Head of caudate nucleus (tissue), 42 donors: ENCODE results near the gene ADAMTS3.

Experiments used
- DNase-seq, 42 donors: peaks; one replicate each; pipeline versions ENCODE4 v3.0.0 to v3.0.0-alpha.2; 2020 to 2021; ENCODE audit warnings: mixed read lengths in 7 of 42
- intact Hi-C: fragments of 100-400 bp; cut with DNase I; formaldehyde crosslinking; loops from one replicate; pipeline ENCODE4 v1.15.0; 2022

The ADAMTS3 gene

DNA sequence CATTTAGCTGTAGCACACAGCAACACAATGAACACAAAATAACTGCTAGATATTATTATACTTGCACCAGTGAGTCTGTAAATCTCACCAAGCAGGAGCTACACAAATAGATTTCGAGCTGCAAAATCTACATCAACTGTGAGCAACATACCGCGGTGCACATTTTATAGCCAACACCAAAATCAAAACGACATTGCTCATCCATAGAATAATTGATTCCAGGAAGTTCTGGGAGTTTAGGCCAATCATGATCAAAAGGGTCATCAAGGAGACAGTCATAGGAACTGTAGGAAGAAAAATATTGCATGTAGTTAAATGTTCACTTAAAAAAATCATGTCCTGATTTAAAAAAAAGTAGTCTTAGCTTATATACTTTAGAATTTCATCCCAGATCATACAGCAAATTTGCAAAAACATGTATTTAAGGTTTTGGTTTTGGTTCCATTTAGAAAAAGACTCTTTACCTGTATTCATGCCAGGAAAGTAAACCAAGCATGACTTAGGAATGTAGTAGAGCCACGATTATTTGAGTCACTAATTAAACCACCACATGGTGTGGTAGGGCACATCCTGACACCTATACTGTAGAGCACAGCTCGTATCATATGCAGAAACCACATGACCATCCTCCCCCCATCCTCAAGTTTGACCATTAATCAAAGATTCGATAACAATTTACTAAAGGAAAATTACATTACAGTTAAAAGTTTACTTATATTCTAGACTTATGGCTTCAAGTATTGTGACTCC, 250.4 kb downstream of the ADAMTS3 start:
- DNase-seq, result no peak
- intact Hi-C loops, result no loop called here

DNA sequence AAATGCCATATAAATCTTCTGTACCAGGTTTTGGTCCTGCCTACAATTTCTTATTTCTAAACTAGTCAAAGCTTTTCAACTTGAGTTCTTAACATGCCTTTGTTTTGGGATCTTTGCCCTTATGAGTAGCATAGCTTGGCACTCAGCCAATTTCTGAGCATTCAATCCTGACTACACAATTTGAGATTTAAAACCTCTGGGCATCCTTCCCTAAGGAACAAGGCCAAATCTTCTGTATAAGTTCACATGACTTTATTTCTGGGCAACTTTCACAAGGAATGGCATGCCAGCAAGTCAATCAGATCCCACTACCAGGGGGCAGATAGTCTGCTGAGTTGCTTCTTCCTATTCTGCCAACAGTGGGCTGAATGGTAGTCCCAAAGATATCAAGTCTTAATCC, 254.2 kb downstream of the ADAMTS3 start:
- intact Hi-C loops, result no loop called here
- peak in 4 of 42 donors; percentile 7 to 65 (median 34) for DNase-seq

DNA sequence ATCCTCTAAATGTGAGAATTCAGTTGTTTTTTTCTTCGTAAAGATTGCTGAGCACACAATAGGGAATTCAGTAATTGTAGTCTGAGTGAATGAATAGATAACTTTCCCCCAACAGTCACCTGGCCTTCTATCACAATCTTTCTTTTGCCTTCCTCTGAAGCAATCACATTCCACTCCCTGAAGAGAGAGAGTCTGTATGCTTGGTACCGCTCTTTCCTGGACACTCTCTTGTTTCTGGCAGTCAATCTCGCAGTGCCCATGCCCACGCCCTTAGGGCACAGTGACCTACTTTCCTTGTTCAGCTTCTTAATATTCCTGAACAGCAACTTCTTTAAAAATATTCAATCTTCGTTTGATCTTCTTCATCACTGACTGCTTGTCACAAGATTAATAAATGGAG, 255.9 kb downstream of the ADAMTS3 start:
- peak in 5 of 42 donors; percentile 8 to 50 (median 21) for DNase-seq
- intact Hi-C loops, result no loop called here

DNA sequence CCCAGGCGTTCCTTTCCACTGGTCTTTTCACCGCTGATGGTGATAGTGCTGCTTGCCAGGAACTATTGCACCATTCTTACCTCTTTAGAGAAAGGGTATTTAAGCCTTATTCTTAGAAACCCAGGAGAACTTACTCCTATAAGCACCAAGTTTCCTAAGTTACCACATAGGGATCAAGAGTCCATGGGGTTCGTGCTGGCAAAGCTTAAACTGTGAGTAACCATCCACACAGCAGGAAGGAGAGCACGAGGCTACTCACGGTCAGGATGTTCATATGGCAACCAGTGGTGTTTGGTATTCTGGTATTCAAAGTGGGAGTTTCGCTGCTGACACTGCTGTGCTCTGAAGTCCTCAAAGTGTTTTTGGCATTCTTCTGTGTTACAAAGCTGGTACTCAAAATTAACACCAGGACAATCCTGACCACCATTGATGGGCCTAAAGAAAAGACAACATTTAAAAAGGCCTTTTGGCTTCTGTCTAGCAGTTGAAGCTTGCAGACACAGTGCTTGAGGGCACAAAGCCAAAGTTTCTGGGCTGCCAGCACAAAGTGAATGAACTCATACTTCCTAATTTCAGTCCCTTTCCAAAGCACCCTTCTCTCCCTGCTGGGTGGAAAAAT, 256.9 kb downstream of the ADAMTS3 start:
- peak in 41 of 42 donors; percentile 11 to 81 (median 48) for DNase-seq
- intact Hi-C loops, result no loop called here

DNA sequence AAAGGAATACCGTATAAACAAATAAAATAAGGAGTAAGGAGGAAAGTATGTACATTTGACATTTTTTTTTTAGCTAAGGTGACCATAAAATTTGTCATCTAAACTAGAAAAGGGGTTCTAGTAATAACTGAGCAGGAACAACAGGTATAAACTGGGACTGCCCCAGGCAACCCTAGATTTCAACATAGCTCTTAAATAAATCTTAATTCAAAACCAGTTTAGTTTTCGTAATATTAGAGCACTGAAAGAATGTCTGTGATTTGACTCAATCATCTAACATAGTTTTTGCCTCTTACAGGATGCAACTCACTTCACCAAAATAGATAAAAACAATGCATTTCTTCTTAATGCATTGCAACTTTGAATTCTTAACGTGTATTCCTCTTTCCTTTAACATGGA, 257.7 kb downstream of the ADAMTS3 start:
- intact Hi-C loops, result no loop called here

DNA sequence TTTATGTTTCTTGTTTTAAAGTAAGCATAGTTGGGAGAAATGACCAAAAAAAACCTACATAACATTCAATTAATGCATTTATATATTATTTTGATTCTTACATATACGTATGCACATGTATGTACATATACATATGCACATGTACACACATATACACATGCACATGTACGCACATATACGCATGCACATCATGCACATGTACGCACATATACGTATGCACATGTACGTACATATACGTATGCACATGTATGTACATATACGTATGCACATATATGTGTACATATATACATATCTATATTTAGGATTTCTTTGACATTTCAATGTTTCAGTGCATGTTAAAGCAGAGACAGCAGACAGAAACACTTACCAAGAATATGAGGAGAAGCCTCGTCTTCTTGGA, 263.4 kb downstream of the ADAMTS3 start:
- intact Hi-C loops, result no loop called here
- DNase-seq, result no peak

More for the DNA sequence above, 257.7 kb downstream of the ADAMTS3 start:
- no peak for DNase-seq

DNA sequence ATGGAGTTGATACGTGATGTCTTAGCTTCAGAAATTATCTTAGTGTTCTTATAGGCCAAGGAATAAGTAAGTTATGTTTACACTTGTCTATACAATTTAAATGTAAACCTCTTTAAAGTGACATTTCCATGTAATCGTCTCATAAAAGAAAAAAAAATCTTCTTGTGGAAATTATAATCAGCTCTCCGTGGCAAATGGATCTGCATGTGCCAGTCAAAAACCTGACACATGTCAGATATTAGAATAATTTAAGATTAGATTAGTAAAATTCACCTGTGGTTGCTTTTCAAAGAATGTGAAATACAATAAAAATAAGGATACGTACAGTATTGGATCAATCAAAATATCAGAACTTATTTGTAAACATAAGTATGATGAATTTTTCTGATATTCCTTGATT, 263.9 kb downstream of the ADAMTS3 start:
- intact Hi-C loops, result no loop called here

GRCh38 chr4:72302981-72303704, 265.9 kb downstream of the ADAMTS3 start:
- DNase-seq, result peak in 27 of 42 donors; percentile 6 to 74 (median 36)

More for the DNA sequence above, 263.9 kb downstream of the ADAMTS3 start:
- DNase-seq, result no peak

GRCh38 chr4:72301759-72302158, 267.3 kb downstream of the ADAMTS3 start:
- DNase-seq, result no peak
- intact Hi-C loops, result no loop called here

More at GRCh38 chr4:72302981-72303704, 265.9 kb downstream of the ADAMTS3 start:
- intact Hi-C loops, result no loop called here

GRCh38 chr4:72300126-72300525, 268.9 kb downstream of the ADAMTS3 start:
- DNase-seq, result no peak
- intact Hi-C loops, result no loop called here

- DNase-seq, result peak in 2 of 42 donors; percentile 13 to 22
- intact Hi-C loops, result no loop called here
These were observed 273.0 kb downstream of the ADAMTS3 start for GRCh38 chr4:72295966-72296557.

- intact Hi-C loops, result no loop called here
- no peak for DNase-seq
These were observed 278.3 kb downstream of the ADAMTS3 start for GRCh38 chr4:72290737-72291136.

- no peak for DNase-seq
- intact Hi-C loops, result no loop called here
These were observed 282.1 kb downstream of the ADAMTS3 start for GRCh38 chr4:72286910-72287309.

DNA sequence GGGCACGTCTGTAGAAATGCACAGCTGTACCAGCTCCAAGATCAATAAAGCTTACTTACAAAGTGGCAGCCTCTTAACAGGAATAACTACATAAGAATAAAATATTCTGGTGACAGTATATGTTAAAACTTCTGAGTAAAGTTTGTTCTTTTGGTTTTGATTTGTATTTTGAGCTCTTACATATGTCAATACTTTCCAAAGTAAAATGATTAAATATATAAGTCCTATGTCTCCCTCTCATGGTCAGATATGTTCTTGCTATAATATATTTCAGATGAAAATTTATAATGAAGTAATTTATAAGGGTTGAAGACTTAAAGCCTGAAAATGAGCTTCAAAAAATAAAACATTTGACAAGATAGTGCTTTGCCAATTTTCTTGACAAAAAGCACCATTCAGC, 282.8 kb downstream of the ADAMTS3 start:
- intact Hi-C loops, result no loop called here
- DNase-seq, result no peak

- no peak for DNase-seq
- intact Hi-C loops, result no loop called here
These were observed 285.7 kb downstream of the ADAMTS3 start for GRCh38 chr4:72283357-72283756.

DNA sequence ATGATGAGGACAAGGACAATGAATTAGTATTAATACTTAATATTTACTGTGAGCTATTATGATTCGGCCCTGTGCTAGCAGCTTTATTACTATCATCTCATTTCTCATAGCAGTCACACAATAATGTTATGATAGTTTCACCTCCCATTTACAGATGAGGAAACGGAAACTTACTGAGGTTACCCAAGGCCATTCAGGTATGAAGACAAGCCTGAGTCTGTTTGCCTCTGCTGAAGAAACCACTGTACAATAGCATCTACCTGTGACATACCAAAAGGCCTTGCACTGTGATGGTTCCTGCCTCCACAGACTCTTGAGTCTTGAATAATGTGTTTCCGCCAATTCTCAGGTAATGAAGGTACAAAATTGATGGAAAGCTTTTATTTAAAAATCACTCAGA, 288.8 kb downstream of the ADAMTS3 start:
- no peak for DNase-seq
- intact Hi-C loops, result no loop called here

- DNase-seq, result no peak
These were observed 293.6 kb downstream of the ADAMTS3 start for GRCh38 chr4:72275381-72275780.

DNA sequence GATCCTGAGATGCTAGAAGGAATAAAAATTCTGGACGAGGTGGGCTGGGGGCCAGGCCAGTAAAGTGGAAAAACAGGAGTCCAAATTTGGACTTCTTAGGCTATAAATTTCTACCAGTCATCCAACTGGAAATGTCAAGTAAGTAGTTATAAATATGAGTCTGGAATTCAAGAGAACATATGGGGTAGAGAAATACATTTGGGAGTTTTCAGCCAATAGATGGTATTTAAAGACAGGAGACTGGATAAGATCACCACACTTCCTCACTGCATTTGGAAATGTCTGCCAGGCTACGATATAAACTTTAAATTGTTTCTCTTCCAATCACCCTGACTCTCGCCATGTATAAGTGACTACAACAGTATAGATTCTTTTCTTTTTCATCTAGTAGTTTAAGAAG, 294.8 kb downstream of the ADAMTS3 start:
- intact Hi-C loops, result no loop called here
- no peak for DNase-seq

More at GRCh38 chr4:72275381-72275780, 293.6 kb downstream of the ADAMTS3 start:
- intact Hi-C loops, result no loop called here

DNA sequence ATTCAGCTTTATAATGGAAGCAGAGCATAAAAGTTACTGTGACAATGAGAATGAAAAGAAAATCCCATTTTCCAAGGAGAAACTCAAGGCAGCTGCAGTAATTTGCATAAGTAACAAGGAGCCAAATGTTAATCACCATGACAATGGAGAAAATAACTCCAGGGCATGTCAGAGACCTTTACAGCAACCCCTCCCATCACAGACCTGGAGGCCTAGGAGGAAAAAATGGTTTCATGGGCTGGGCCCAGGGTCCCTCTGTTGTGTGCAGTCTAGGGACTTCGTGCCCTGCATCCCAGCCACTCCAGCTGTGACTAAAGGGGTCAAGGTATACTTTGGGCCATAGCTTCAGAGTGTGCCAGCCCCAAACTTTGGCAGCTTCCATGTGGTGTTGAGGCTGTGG, 313.8 kb downstream of the ADAMTS3 start:
- intact Hi-C loops, result no loop called here
- no peak for DNase-seq

DNA sequence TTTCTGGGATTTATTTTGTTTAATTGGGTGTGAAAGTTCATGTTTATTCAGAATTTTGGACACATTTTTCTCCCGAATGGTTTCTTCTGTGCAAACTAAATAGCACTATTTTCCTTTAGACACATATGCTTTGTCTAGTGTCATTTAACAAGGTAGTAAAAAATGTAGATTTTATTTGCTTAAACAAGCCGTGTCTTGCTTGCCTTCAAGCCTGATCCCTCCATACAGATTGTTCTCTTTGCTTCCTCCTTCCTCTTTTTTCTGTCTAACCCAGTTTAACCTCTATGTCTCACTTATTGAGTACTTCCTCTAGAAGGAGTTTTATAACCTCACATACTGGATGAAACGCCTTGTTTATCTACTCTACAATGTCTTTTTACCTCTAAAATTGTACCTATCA, 325.4 kb downstream of the ADAMTS3 start:
- intact Hi-C loops, result no loop called here
- no peak for DNase-seq
